Right lobe of liver (tissue), 6 donors: ENCODE results near the gene CDKN1A. TPM values are rescaled to one million over a fixed set of nuclear protein-coding genes. Genes with fewer than 3 reads are reported as not detected.

ENCODE experiments used
- ATAC-seq, 4 donors: fragments of 200-7000 bp; cut with Tn5 transposase; one replicate each; pipeline ENCODE4 v1.9.1; 2020; ENCODE audit warnings: mild to moderate bottlenecking in 4 of 4, moderate library complexity in 4 of 4
- DNase-seq, 3 donors: peaks; one replicate each; pipeline ENCODE4 v3.0.0-alpha.2; 2020
- H3K27ac ChIP-seq, 3 donors: fragments of 200-600 bp; one replicate each; pipeline ENCODE4 v1.8.0; 2022
- H3K27me3 ChIP-seq, 2 donors: fragments of 200-600 bp; one replicate each; pipeline ENCODE4 v1.8.0; 2022
- H3K36me3 ChIP-seq, 4 donors: fragments of 200-600 bp; sonication (generic) in 1 of 4; one replicate each; pipeline versions ENCODE4 v1.5.1 to v1.8.0; 2017 to 2022; ENCODE audit warnings: control low read depth in 1 of 4
- H3K4me1 ChIP-seq, 4 donors: fragments of 200-600 bp; sonication (generic) in 1 of 4; one replicate each; pipeline versions ENCODE4 v1.5.1 to v1.8.0; 2017 to 2022; ENCODE audit warnings: control low read depth in 1 of 4
- H3K4me3 ChIP-seq, 3 donors: fragments of 200-600 bp; one replicate each; pipeline ENCODE4 v1.8.0; 2022
- H3K9me3 ChIP-seq, 4 donors: fragments of 200-600 bp; sonication (generic) in 1 of 4; one replicate each; pipeline versions ENCODE4 v1.5.1 to v1.8.0; 2017 to 2022; ENCODE audit warnings: control low read depth in 1 of 4
- CTCF ChIP-seq, 4 donors: fragments of 200-600 bp in 3 of 4; fragments of 450-650 bp in 1 of 4; IDR thresholded peaks; one replicate each; pipeline versions ENCODE4 v1.5.1 to v1.8.0; 2016 to 2022; ENCODE audit warnings: antibody characterized with exemption in 4 of 4, mild to moderate bottlenecking in 2 of 4
- POLR2A ChIP-seq: fragments of 450-650 bp; IDR thresholded peaks from one replicate; pipeline ENCODE4 v1.6.1; 2017; ENCODE audit warnings: antibody characterized with exemption, mild to moderate bottlenecking
- WGBS: methylation state at CpG from one replicate; pipeline ENCODE4 v1.1.6; 2018; ENCODE audit warnings: low coverage, low lambda C conversion rate; ENCODE audit not compliant: insufficient coverage; ENCODE audit errors: missing lambda C conversion rate; 5-methylcytosine and 5-hydroxymethylcytosine counted together
- intact Hi-C, 2 donors: fragments of 100-400 bp; cut with DNase I; formaldehyde crosslinking; loops; one replicate each; pipeline versions ENCODE4 v1.11.2 to v1.14.1; 2022
- total RNA-seq, 6 experiments: library from RNA; depleted of rRNA in 2 of 6; stranded (reverse); fragments of >200 nt in 2 of 6; fragmentation: NEBNext Ultra II Directional in 3 of 6; extraction: Animal tissue kit (Norgen Biotek cat#: 25700) in 3 of 6; gene quantifications; one replicate each; pipeline versions ENCODE4 v1.1.0 to v1.2.4, GENCODE V29; 2016 to 2023
- donor health status: DM: no; HTN: yes; CAD: no.
- donor health status: DM: no; HTN: no; CAD: no.
- donor health status: DM: no; HTN: no; CAD: no.
- donor health status: DM: no; HTN: yes; CAD: no.
- donor health status: DM: no; HTN: yes; CAD: no.

CDKN1A gene
- total RNA-seq, 6 experiments from 2014 or later, result 20.0 to 124 (median 58.6) TPM

- TF ChIP-seq POLR2A (no peak), CTCF (IDR thresholded peaks at IDR 0.05) (no peak)
- Histone ChIP-seq H3K36me3 (no peaks in the 10 kb centered on the region), H3K4me3 (no peak overlapping the region), H3K4me1 (peaks cover 0 to 3% (median 0%) of the 10 kb centered on the region in 4 donors), H3K9me3 (no peaks in the 10 kb centered on the region), H3K27me3 (no peaks in the 10 kb centered on the region), H3K27ac (no peak overlapping the region)
- ATAC-seq (no peak), DNase-seq (no peak)
- intact Hi-C loops, result no loop called here
- 85% methylated on average over 1 of the region's 1 CpG for WGBS
Observed at GRCh38 chr6:36657942-36658544, 20.5 kb upstream of the CDKN1A start.

- intact Hi-C loops, result no loop called here
- no peak overlapping the region for H3K27ac ChIP-seq
- TF ChIP-seq POLR2A, result no peak
- TF ChIP-seq CTCF (IDR thresholded peaks at IDR 0.05), result no peak
- 78% methylated on average over 1 of the region's 1 CpG for WGBS
- DNase-seq, result no peak
- no peak for ATAC-seq
- no peaks in the 10 kb centered on the region for H3K27me3 ChIP-seq
- H3K4me1 ChIP-seq, result peaks cover 0 to 3% (median 0%) of the 10 kb centered on the region in 4 donors
- no peak overlapping the region for H3K4me3 ChIP-seq
- no peaks in the 10 kb centered on the region for H3K36me3 ChIP-seq
- H3K9me3 ChIP-seq, result no peaks in the 10 kb centered on the region
Observed at GRCh38 chr6:36659271-36659670, 19.2 kb upstream of the CDKN1A start.

- peaks cover 0 to 3% (median 0%) of the 10 kb centered on the region in 4 donors for H3K4me1 ChIP-seq
- TF ChIP-seq CTCF (IDR thresholded peaks at IDR 0.05), result no peak
- TF ChIP-seq POLR2A, result no peak
- H3K27me3 ChIP-seq, result no peaks in the 10 kb centered on the region
- H3K27ac ChIP-seq, result no peak overlapping the region
- 31% methylated on average over 19 of the region's 44 CpGs for WGBS
- DNase-seq (peak; percentile 81 to 85 (median 83)), ATAC-seq (peak; percentile 88 to 90 (median 89))
- no peaks in the 10 kb centered on the region for H3K9me3 ChIP-seq
- intact Hi-C loops, result no loop called here
- peak overlapping the region; percentile 18 to 44 (median 28) for H3K4me3 ChIP-seq
- H3K36me3 ChIP-seq, result no peaks in the 10 kb centered on the region
Observed at GRCh38 chr6:36660771-36661471, 17.6 kb upstream of the CDKN1A start.

GRCh38 chr6:36662380-36662779 is 16.1 kb upstream of the CDKN1A start:
- no peak overlapping the region for H3K4me3 ChIP-seq
- DNase-seq (no peak), ATAC-seq (no peak)
- no CpG with 5 or more reads among the region's 5 CpGs for WGBS
- intact Hi-C loops, result no loop called here
- H3K36me3 ChIP-seq, result no peaks in the 10 kb centered on the region
- TF ChIP-seq POLR2A (no peak), CTCF (IDR thresholded peaks at IDR 0.05) (no peak)
- peaks cover 0 to 11% (median 0%) of the 10 kb centered on the region in 4 donors for H3K4me1 ChIP-seq
- H3K27ac ChIP-seq, result no peak overlapping the region
- no peaks in the 10 kb centered on the region for H3K9me3 ChIP-seq
- H3K27me3 ChIP-seq, result no peaks in the 10 kb centered on the region
